Measurements from ENCODE around the gene FTH1.

Gene FTH1

DNA sequence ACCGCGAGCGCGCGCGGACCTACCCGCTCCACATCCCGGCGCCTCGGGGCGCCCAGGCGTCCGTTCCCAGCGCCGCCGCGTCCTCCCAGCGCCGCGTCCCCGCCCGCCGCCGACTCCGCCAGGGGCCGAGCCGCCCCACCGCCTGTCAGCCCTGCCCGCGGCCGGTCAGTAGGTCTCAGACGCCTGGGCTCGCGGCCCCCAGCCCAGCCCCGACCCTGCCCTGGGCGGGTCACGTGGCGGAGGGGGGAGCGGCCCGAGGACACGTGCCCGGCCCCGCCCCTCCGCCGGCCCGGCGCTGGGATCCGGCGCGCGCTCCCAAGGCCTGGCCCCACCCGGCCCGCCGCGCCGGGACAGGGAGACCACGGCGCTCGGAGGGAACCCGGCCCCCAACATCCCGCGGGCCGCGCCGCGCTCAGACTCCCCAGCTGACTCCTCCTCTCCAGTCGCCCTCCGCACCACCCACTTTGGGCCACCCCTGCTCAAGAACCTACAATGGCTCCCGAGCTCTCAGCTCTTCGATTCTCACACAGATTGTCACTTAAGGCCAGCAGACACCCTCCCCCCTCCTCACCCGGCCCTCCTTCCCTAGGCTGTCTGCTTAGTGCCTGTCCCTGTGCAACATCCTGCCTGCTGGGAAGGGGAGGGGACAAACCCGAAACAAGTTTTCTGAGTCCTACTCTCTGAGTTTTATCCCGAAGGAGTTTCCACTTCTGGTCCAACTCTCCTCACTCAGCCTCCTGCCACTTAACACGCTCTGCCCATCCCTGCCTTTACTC lies 49.9 kb downstream of the FTH1 start, which contains the start of gene RAB3IL1:
TSS of gene RAB3IL1 (minus strand) at position 233 of the 776 bp plus-strand sequence. CDS start at position 34, 199 bp downstream.
- DNase-seq (ENCODE audit: low read depth in 2 of 2, low spot score in 1 of 2), result no peak

DNA sequence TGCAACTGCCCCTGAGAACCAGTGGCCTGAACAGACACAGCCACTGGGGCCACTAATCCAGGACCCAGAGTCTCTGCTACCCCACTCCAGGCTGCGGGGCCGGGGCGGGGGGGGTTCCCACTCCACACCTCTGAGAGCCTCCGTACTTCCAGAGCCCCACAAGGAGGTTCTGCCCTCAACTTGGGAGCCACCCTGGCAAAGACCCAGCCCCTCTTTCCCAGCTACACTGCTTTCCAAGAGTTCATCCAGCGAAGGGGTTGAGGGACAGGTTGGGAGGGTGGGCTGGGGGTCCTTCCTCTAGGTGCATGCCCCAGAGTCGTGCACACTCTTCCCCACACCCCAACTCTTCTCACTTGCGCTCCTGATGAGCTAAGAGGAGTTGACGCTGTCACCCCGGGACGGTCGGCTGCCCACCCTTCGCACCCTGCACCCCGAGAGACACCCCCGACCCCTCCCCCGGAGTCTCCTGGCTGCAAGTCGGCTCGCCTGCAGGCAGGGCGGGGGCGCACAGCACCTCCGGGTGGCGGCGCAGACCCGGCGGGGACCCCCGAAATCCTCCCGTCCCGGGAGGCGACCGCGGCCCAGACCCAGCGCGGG lies 50.6 kb downstream of the FTH1 start:
- DNase-seq (ENCODE audit: low read depth in 2 of 2, low spot score in 1 of 2), result no peak

DNA sequence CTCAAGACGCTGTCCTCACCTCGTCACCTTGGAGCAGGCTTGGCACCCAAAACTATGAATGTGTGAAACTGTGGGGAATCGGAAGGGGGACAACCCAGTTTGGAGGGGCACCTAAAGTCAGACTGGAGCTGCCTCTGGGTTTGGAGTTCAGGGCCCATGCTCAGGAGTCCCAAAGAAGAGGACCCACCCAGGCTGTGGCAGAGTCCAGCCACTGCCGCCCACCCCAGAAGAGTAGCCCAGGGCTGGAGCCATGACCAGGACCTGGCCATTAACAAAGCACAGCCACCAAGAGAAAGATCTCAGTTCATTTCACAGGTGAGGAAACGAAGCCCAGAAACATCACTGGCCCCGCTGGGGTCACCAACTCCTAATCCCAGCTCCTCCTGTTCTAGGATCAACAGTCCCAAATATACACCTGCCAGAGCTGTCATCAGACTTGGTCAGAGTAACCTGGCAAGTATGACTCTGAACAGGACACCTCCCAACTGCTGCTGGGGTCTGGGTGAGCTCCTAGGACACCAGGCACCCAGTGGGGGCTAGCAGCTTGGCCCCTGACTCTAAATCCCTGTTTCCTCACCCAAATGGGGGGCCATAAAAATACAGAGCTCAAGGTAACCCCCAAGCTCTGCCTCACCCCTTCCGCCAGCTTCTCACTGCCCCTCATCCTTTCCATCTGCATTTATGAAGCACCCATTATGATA lies 52.8 kb downstream of the FTH1 start:
- no peak for DNase-seq (ENCODE audit: low read depth in 2 of 2, low spot score in 1 of 2)
